ENCODE data around the gene VMP1. TPM values are rescaled to one million over a fixed set of nuclear protein-coding genes. Genes with fewer than 3 reads are reported as not detected.

Gene VMP1
- total and polyA plus RNA-seq, 12 donors = 52.4 to 335 (median 130) TPM

- intact Hi-C loops (cut with DNase I) = loop anchor here in 1 of 2 donors (10.0 kb wide), 1 partner anchor 65 kb away; no protein-coding TSS in a partner anchor
- DNase-seq = no peak
- WGBS, 4 donors = 58 to 81% (median 73%) methylated on average over 1 of the region's 1 CpG
- Histone ChIP-seq H3K27ac (peak overlapping the region in 1 of 5 donors; percentile 51), H3K27me3 (no peaks in the 10 kb centered on the region), H3K4me3 (no peak overlapping the region), H3K36me3 (replicated peaks in 1 of 2) (peaks cover 0 to 19% of the 10 kb centered on the region in 2 donors), H3K4me1 (replicated peaks in 1 of 2) (peaks cover 0 to 21% of the 10 kb centered on the region in 2 donors), H3K9me3 (replicated peaks in 1 of 3) (no peaks in the 10 kb centered on the region)
- TF ChIP-seq POLR2A (IDR thresholded peaks at IDR 0.05) = no peak
- TF ChIP-seq, protein P1, sequence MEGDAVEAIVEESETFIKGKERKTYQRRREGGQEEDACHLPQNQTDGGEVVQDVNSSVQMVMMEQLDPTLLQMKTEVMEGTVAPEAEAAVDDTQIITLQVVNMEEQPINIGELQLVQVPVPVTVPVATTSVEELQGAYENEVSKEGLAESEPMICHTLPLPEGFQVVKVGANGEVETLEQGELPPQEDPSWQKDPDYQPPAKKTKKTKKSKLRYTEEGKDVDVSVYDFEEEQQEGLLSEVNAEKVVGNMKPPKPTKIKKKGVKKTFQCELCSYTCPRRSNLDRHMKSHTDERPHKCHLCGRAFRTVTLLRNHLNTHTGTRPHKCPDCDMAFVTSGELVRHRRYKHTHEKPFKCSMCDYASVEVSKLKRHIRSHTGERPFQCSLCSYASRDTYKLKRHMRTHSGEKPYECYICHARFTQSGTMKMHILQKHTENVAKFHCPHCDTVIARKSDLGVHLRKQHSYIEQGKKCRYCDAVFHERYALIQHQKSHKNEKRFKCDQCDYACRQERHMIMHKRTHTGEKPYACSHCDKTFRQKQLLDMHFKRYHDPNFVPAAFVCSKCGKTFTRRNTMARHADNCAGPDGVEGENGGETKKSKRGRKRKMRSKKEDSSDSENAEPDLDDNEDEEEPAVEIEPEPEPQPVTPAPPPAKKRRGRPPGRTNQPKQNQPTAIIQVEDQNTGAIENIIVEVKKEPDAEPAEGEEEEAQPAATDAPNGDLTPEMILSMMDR (IDR thresholded peaks at IDR 0.05) = no peak
Measured at GRCh38 chr17:59769887-59770286, 62.4 kb downstream of the VMP1 start.

GRCh38 chr17:59771093-59771492 is 63.6 kb downstream of the VMP1 start:
- intact Hi-C loops (cut with DNase I) = no loop called here
- 96 to 100% (median 99%) methylated on average over 2 of the region's 2 CpGs for WGBS, 4 donors
- no peak for DNase-seq
- peaks cover 0 to 21% of the 10 kb centered on the region in 2 donors for H3K4me1 ChIP-seq (replicated peaks in 1 of 2)
- no peaks in the 10 kb centered on the region for H3K9me3 ChIP-seq (replicated peaks in 1 of 3)
- H3K36me3 ChIP-seq (replicated peaks in 1 of 2) = peaks cover 0 to 21% of the 10 kb centered on the region in 2 donors
- H3K27me3 ChIP-seq = no peaks in the 10 kb centered on the region
- H3K27ac ChIP-seq = peak overlapping the region in 1 of 5 donors; percentile 23
- no peak overlapping the region for H3K4me3 ChIP-seq
- TF ChIP-seq, protein P1 (IDR thresholded peaks at IDR 0.05) = no peak
- no peak for TF ChIP-seq POLR2A (IDR thresholded peaks at IDR 0.05)

DNA sequence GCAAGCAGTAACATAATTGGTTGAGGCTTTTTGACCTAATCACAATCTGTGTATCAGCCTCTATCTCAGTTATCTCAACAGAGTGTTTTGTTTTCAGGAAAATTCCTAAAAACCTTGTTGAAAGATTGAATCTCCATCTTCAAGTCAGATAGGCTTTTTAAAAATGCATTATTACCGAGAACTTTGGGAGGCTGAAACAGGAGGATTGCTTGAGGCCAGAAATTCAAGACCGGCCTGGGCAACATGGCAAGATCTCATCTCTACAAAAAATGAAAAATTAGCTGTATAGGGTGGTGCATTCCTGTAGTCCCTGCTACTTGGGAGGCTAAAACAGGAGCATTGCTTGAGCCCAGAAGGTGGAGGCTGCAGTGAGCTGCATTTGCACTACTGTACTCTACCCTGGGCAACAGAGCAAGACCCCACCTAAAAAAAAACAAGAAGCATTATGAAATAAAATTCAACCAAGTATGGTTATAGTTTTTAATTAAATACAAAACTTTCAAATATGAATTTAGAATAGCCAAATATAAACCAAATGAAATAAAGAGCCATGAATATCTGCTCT is 68.4 kb downstream of the VMP1 start:
- Histone ChIP-seq H3K27ac (no peak overlapping the region), H3K9me3 (replicated peaks in 1 of 3) (peaks cover 0 to 3% (median 0%) of the 10 kb centered on the region in 3 donors), H3K4me1 (replicated peaks in 1 of 2) (peaks cover 0 to 1% of the 10 kb centered on the region in 2 donors), H3K36me3 (replicated peaks in 1 of 2) (peaks cover 0 to 24% of the 10 kb centered on the region in 2 donors), H3K27me3 (no peaks in the 10 kb centered on the region), H3K4me3 (no peak overlapping the region)
- DNase-seq = no peak
- intact Hi-C loops (cut with DNase I) = no loop called here
- WGBS, 4 donors = 95 to 99% (median 98%) methylated on average over 2 of the region's 2 CpGs
- TF ChIP-seq POLR2A (IDR thresholded peaks at IDR 0.05) = no peak
- TF ChIP-seq, protein P1 (IDR thresholded peaks at IDR 0.05) = no peak

DNA sequence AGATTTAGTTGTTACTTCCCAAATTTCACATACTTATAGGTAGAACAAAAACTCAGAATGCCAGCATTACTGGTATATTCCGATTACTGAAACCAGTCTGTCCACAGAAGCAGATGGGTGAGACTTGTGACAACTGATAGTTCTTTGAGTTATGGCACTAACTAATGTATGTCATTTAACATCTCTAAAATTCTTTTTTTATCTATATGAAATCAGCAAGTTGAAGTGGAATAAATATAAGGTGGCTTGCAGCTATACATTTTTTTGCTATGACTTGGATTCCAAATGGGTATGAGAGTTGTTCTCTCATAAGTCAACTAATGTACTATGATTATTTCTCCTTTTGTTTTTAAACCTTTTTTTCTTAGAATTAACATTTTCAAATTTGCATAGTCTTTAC is 69.1 kb downstream of the VMP1 start:
- intact Hi-C loops (cut with DNase I) = no loop called here
- Histone ChIP-seq H3K9me3 (replicated peaks in 1 of 3) (peaks cover 0 to 3% (median 0%) of the 10 kb centered on the region in 3 donors), H3K36me3 (replicated peaks in 1 of 2) (peaks cover 0 to 24% of the 10 kb centered on the region in 2 donors), H3K27ac (no peak overlapping the region), H3K4me3 (no peak overlapping the region), H3K4me1 (replicated peaks in 1 of 2) (no peaks in the 10 kb centered on the region), H3K27me3 (no peaks in the 10 kb centered on the region)
- WGBS, 4 donors = 96 to 100% (median 100%) methylated on average over 1 of the region's 1 CpG
- no peak for DNase-seq
- TF ChIP-seq POLR2A (IDR thresholded peaks at IDR 0.05) = no peak
- TF ChIP-seq, protein P1 (IDR thresholded peaks at IDR 0.05) = no peak
